Psoas muscle (tissue), 8 donors: ENCODE results near the gene AQP12B. TPM values are rescaled to one million over a fixed set of nuclear protein-coding genes. Genes with fewer than 3 reads are reported as not detected.
A peak's percentile ranks its signal among the peaks of the same experiment; 100 is the strongest.

Experiments
- ATAC-seq, 4 donors: fragments of 200-7000 bp; cut with Tn5 transposase; one replicate each; pipeline ENCODE4 v1.9.1; 2020; ENCODE audit warnings: moderate library complexity in 3 of 4, mild to moderate bottlenecking in 2 of 4
- DNase-seq, 2 donors: peaks; one replicate each; pipeline ENCODE4 v3.0.0-alpha.2; 2020
- H3K27ac ChIP-seq: fragments of 200-600 bp; one replicate; pipeline ENCODE4 v1.8.0; 2022
- H3K27me3 ChIP-seq, 3 donors: fragments of 200-600 bp in 1 of 3; one replicate each; pipeline versions ENCODE4 v1.6.1 to v1.8.0; 2013 to 2022; ENCODE audit warnings: low read length in 2 of 3, mild to moderate bottlenecking in 2 of 3, moderate library complexity in 1 of 3; ENCODE audit not compliant: insufficient read depth in 3 of 3
- H3K36me3 ChIP-seq, 2 donors: fragments of 200-600 bp in 1 of 2; one replicate each; pipeline versions ENCODE4 v1.6.1 to v1.8.0; 2013 to 2022; ENCODE audit warnings: low read depth in 1 of 2, mild to moderate bottlenecking in 1 of 2, moderate library complexity in 1 of 2; ENCODE audit not compliant: insufficient read depth in 1 of 2
- H3K4me1 ChIP-seq: fragments of 200-600 bp; one replicate; pipeline ENCODE4 v1.8.0; 2022
- H3K4me3 ChIP-seq: fragments of 200-600 bp; one replicate; pipeline ENCODE4 v1.8.0; 2022; ENCODE audit warnings: mild to moderate bottlenecking
- H3K9me3 ChIP-seq: fragments of 200-600 bp; one replicate; pipeline ENCODE4 v1.8.0; 2022
- WGBS, 3 donors: extraction: QIAGEN DNeasy Blood & Tissue Kit; methylation state at CpG; one replicate each; pipeline versions ENCODE4 v1.1.6 to v1.1.7; 2013; 5-methylcytosine and 5-hydroxymethylcytosine counted together
- intact Hi-C, 2 donors: fragments of 100-400 bp; cut with DNase I; formaldehyde crosslinking; loops; one replicate each; pipeline versions ENCODE4 v1.11.0 to v1.14.2; 2022
- polyA plus RNA-seq, 3 donors: library from polyadenylated mRNA; stranded (reverse); fragments of 200-250 nt; gene quantifications; one replicate each; pipeline ENCODE4 v1.2.3, GENCODE V29; 2013
- total RNA-seq, 4 donors: library from RNA; stranded (reverse); fragmentation: NEBNext Ultra II Directional in 2 of 4; extraction: Animal tissue kit (Norgen Biotek cat#: 25700) in 2 of 4; gene quantifications; one replicate each; pipeline versions ENCODE4 v1.2.1 to v1.2.4, GENCODE V29; 2021 to 2023
- TF ChIP-seq, protein P1 (sequence below): fragments of 200-600 bp; IDR thresholded peaks from one replicate; pipeline ENCODE4 v1.8.0; 2022; ENCODE audit warnings: antibody characterized with exemption
- donor health status: healthy with polysubstance abuse.
- donor health status: DM: no; HTN: no; CAD: no; lungs with moderate emphysema.
- donor health status: Bipolar disorder and iron deficiency.
- donor health status: healthy.
- donor health status: DM: yes; HTN: yes; CAD: no.
- donor health status: DM: no; HTN: no; CAD: no.
- donor health status: DM: no; HTN: no; CAD: no.
- donor health status: DM: yes; HTN: yes; CAD: no.

Gene AQP12B
- total and polyA plus RNA-seq, 7 donors: not detected

DNA sequence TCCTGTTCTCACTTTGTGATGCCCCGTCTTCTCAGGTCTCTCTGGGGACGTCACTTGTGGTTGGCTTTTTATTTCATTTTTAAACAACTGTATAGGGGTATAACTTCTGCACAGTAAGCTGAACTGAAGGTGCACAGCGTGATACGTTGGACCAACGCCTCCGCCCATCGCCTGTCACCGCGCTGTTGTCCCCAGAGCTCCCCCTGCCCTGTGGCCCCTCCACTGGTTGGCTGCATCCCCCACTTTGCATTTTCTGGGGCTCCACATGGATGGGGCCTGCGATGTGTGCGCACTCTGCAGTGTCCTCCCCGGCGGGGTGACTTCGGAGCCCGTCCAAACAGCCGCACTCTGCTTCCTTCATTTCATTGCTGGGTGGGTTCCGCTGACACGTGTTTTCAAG, 43.1 kb downstream of the AQP12B start:
- Histone ChIP-seq H3K4me3 (no peak overlapping the region), H3K27me3 (peaks cover 0 to 8% (median 3%) of the 10 kb centered on the region in 3 donors), H3K4me1 (no peaks in the 10 kb centered on the region), H3K36me3 (no peaks in the 10 kb centered on the region), H3K9me3 (no peaks in the 10 kb centered on the region), H3K27ac (no peak overlapping the region)
- TF ChIP-seq, protein P1, sequence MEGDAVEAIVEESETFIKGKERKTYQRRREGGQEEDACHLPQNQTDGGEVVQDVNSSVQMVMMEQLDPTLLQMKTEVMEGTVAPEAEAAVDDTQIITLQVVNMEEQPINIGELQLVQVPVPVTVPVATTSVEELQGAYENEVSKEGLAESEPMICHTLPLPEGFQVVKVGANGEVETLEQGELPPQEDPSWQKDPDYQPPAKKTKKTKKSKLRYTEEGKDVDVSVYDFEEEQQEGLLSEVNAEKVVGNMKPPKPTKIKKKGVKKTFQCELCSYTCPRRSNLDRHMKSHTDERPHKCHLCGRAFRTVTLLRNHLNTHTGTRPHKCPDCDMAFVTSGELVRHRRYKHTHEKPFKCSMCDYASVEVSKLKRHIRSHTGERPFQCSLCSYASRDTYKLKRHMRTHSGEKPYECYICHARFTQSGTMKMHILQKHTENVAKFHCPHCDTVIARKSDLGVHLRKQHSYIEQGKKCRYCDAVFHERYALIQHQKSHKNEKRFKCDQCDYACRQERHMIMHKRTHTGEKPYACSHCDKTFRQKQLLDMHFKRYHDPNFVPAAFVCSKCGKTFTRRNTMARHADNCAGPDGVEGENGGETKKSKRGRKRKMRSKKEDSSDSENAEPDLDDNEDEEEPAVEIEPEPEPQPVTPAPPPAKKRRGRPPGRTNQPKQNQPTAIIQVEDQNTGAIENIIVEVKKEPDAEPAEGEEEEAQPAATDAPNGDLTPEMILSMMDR: no peak
- ATAC-seq (no peak), DNase-seq (peak in 1 of 2 donors; percentile 42)
- WGBS, 3 donors: 88 to 92% (median 88%) methylated on average over 18 of the region's 18 CpGs
- intact Hi-C loops: no loop called here

DNA sequence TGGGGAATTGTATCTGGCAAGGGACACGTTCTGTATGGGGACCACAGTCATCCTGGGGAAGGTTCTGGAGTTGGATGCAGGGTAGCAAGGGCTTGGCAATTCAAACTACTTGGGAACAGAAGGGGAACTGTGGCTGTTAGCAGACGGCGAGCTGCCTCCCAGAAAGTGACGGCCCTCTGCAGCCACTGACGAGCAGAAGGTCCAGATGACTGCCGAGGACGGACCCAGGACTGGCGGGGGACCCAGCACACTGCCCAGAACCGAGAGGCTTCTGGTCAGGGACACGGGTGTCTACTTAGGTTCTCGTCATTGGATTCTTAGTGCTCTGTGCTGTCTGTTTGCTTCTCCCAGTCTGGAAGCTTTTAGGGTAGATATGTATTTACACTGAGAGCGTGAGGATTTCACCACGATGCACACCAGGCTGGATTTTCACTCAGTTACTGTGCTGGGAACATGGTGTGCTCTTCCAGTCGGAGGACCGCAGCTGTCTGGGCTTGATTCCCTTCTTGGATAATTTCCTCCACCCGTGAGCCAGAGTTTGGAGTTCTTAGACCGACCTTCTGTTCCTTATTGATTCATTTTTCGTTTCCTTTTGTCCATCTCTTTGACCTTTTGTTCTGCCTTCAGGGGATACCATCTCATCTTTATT, 44.0 kb downstream of the AQP12B start:
- WGBS, 3 donors: 19 to 37% (median 26%) methylated on average over 18 of the region's 18 CpGs
- DNase-seq (peak in 1 of 2 donors; percentile 73), ATAC-seq (peak; percentile 67 to 92 (median 76))
- H3K9me3 ChIP-seq: no peaks in the 10 kb centered on the region
- TF ChIP-seq, protein P1: no peak
- peaks cover 0 to 4% (median 0%) of the 10 kb centered on the region in 3 donors for H3K27me3 ChIP-seq
- no peak overlapping the region for H3K4me3 ChIP-seq
- H3K4me1 ChIP-seq: no peaks in the 10 kb centered on the region
- H3K36me3 ChIP-seq: no peaks in the 10 kb centered on the region
- intact Hi-C loops: no loop called here
- peak overlapping the region; percentile 4 for H3K27ac ChIP-seq

DNA sequence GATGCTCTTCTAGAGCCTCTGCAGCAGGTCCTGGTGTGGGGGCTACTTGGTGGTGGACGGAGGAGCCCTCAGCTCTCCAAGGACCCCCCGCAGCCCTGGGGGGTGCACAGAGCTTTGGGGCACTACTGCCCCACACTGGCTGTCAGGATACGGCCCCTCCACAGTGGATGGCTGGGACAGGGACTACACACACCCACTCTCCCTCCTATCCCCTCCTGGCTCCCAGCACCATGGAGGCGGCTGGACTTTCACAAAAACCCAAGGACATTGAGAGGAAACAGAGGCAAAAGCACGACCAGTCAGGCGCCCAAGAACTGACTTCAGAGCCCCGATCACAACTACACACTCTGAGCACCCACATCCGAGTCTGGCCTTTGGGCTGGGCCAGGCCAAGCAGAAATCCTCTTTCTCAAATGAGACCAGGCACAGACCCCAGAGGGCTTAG, 44.8 kb downstream of the AQP12B start:
- Histone ChIP-seq H3K9me3 (no peaks in the 10 kb centered on the region), H3K27ac (no peak overlapping the region), H3K4me1 (no peaks in the 10 kb centered on the region), H3K27me3 (peaks cover 0 to 4% (median 0%) of the 10 kb centered on the region in 3 donors), H3K36me3 (no peaks in the 10 kb centered on the region), H3K4me3 (no peak overlapping the region)
- WGBS, 3 donors: 71 to 88% (median 88%) methylated on average over 6 to 8 of the region's 8 CpGs
- intact Hi-C loops: no loop called here
- ATAC-seq (no peak), DNase-seq (peak in 1 of 2 donors; percentile 29)
- TF ChIP-seq, protein P1: no peak

DNA sequence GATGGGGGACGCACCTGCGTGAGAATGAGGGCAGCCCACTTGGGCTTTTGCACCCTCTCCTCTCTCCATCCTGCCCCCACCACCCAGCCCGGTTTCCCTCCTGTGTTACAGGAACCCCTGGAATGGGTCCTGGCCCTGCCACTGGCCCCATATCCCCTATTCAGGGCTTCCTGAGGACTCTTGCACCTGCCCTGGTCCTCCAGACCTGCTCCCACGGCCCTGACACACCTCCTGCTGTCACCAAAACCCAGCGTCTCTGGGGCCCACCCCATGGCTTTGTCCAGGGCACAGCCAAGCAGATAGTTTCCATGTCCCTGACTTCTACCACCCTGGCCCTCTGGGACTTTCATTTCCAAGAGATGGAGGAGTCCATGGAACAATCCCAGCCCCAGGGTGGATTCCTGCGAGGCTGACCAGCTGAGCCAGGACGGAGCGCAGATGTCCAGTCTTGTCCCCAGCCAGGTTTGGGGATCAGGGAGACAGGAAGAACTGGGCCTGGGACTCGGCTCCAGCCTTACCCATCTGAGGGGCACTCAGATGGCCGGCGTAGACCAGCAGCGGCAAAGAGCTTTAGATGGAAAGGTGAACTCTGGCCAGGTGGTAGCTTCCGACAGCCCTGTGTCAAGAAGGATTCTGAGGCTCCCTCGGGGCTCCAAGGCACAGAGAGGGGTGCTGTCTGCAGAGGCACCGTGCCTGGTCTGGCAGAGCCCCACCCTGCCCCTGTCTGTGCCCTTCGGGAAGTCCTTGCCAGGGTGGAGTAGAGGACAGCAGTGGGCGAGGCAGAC, 45.4 kb downstream of the AQP12B start:
- no peaks in the 10 kb centered on the region for H3K36me3 ChIP-seq
- no peak for ATAC-seq
- H3K27ac ChIP-seq: no peak overlapping the region
- H3K4me3 ChIP-seq: no peak overlapping the region
- WGBS, 3 donors: 81 to 88% (median 87%) methylated on average over 17 of the region's 17 CpGs
- DNase-seq: peak in 1 of 2 donors; percentile 53
- TF ChIP-seq, protein P1: no peak
- intact Hi-C loops: no loop called here
- no peaks in the 10 kb centered on the region for H3K4me1 ChIP-seq
- no peaks in the 10 kb centered on the region for H3K9me3 ChIP-seq
- H3K27me3 ChIP-seq: no peaks in the 10 kb centered on the region
